ENCODE data around the gene PUM2. TPM values are rescaled to one million over a fixed set of nuclear protein-coding genes. Genes with fewer than 3 reads are reported as not detected.

The PUM2 gene
- polyA plus RNA-seq, 1 experiment: 39.7 TPM

- TF ChIP-seq CTCF (IDR thresholded peaks at IDR 0.05; ENCODE audit: insufficient read depth, low read depth, low read length): no peak
- DNase-seq (ENCODE audit: low read depth): no peak
- Histone ChIP-seq H3K4me3 (ENCODE audit: low read depth, low read length) (no peak overlapping the region), H3K36me3 (ENCODE audit: control insufficient read depth, insufficient read depth, low read length) (no peaks in the 10 kb centered on the region; the same call in 1 of the 2 replicates), H3K27me3 (ENCODE audit: control insufficient read depth, insufficient read depth, low read length) (no peaks in the 10 kb centered on the region)
- ChIA-PET CTCF (interaction anchor here (1.0 to 1.9 kb wide), 2 partner anchors 10 to 16 kb away, joined by 3 to 6 read pairs; no protein-coding TSS in a partner anchor), POLR2A (no interaction called here)
Observed at GRCh38 chr2:20267529-20267928, 83.1 kb downstream of the PUM2 start.

- Histone ChIP-seq H3K27me3 (ENCODE audit: control insufficient read depth, insufficient read depth, low read length) (no peaks in the 10 kb centered on the region), H3K36me3 (ENCODE audit: control insufficient read depth, insufficient read depth, low read length) (no peaks in the 10 kb centered on the region; the same call in 1 of the 2 replicates), H3K4me3 (ENCODE audit: low read depth, low read length) (no peak overlapping the region)
- ChIA-PET CTCF (interaction anchor here (1.3 to 1.4 kb wide), 2 partner anchors 26 to 62 kb away, joined by 3 to 4 read pairs; no protein-coding TSS in a partner anchor), POLR2A (interaction anchor here (0.7 kb wide), 1 partner anchor 24 kb away, joined by 3 read pairs; no protein-coding TSS in a partner anchor)
- no peak for DNase-seq (ENCODE audit: low read depth)
- no peak for TF ChIP-seq CTCF (IDR thresholded peaks at IDR 0.05; ENCODE audit: insufficient read depth, low read depth, low read length)
Observed at GRCh38 chr2:20264629-20265028, 86.0 kb downstream of the PUM2 start.

GRCh38 chr2:20257411-20257810, 93.2 kb downstream of the PUM2 start:
- Histone ChIP-seq H3K36me3 (ENCODE audit: control insufficient read depth, insufficient read depth, low read length) (peaks cover 13% of the 10 kb centered on the region), H3K4me3 (ENCODE audit: low read depth, low read length) (no peak overlapping the region), H3K27me3 (ENCODE audit: control insufficient read depth, insufficient read depth, low read length) (no peaks in the 10 kb centered on the region)
- ChIA-PET CTCF (no interaction called here), POLR2A (no interaction called here)
- no peak for DNase-seq (ENCODE audit: low read depth)
- TF ChIP-seq CTCF (IDR thresholded peaks at IDR 0.05; ENCODE audit: insufficient read depth, low read depth, low read length): no peak

- POLR2A ChIA-PET: no interaction called here
- no peak overlapping the region for H3K4me3 ChIP-seq (ENCODE audit: low read depth, low read length)
- no peaks in the 10 kb centered on the region for H3K27me3 ChIP-seq (ENCODE audit: control insufficient read depth, insufficient read depth, low read length)
- DNase-seq (ENCODE audit: low read depth): no peak
- H3K36me3 ChIP-seq (ENCODE audit: control insufficient read depth, insufficient read depth, low read length): peaks cover 13% of the 10 kb centered on the region
- no peak for TF ChIP-seq CTCF (IDR thresholded peaks at IDR 0.05; ENCODE audit: insufficient read depth, low read depth, low read length)
- CTCF ChIA-PET: no interaction called here
Observed at GRCh38 chr2:20254731-20255130, 95.9 kb downstream of the PUM2 start.

- no peak for DNase-seq (ENCODE audit: low read depth)
- TF ChIP-seq CTCF (IDR thresholded peaks at IDR 0.05; ENCODE audit: insufficient read depth, low read depth, low read length): no peak
- Histone ChIP-seq H3K36me3 (ENCODE audit: control insufficient read depth, insufficient read depth, low read length) (peaks cover 11% of the 10 kb centered on the region), H3K4me3 (ENCODE audit: low read depth, low read length) (no peak overlapping the region), H3K27me3 (ENCODE audit: control insufficient read depth, insufficient read depth, low read length) (no peaks in the 10 kb centered on the region)
- POLR2A ChIA-PET: no interaction called here
- CTCF ChIA-PET: interaction anchor here (0.6 kb wide), 1 partner anchor 25 kb away, joined by 3 read pairs; no protein-coding TSS in a partner anchor
Observed at GRCh38 chr2:20250436-20250835, 100.2 kb downstream of the PUM2 start.
